NCI-H1092 treated with DMSO at 0.1 percent for 48 hours (cell line): Measurements from ENCODE around the gene UBAP1L.
A peak's percentile ranks its signal among the peaks of the same experiment; 100 is the strongest.
"Not testable (repeated sequence)": the region's sequence is repeated elsewhere in the genome, so short reads cannot be mapped to it uniquely, and the experiment has no call there.

Experiments
- DNase-seq: peaks from one replicate; lab custom pipeline; 2025; lab: John Stamatoyannopoulos, UW

UBAP1L gene

DNA sequence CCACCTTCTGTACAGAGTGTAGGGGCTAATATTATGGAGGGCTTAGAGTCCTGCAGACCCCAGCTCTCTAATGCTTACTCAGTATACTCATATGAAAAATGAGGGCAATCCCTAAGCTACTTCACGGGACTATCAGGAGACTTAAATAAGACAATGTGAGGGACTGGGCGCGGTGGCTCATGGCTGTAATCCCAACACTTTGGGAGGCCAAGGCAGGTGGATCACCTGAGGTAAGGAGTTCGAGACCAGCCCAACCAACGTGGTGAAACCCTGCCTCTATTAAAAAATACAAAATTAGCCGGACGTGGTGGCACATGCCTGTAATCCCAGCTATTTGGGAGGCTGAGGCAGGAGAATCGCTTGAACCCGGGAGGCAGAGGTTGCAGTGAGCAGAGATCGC is 15.2 kb downstream of the UBAP1L start:
- DNase-seq: not testable (repeated sequence)

DNA sequence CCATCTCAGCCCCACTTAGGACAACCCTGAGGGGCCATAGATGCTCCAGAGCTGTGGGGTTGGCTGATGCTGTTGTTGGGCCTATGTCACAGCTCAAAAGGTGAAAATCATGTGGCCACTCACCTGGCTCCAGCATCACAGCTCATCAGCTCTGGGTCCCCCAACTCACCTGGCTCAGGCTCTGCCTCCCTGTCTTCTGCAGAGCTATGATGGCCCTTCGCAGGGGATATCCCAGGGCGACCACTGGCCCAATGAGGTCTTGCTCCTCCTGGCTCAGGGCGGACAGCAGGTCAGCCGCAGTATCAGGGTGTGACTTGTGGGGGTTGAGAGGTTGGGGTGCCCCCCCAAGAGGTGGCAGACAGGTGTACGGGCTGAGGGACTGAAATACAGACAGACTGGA is 15.7 kb downstream of the UBAP1L start:
- no peak for DNase-seq

DNA sequence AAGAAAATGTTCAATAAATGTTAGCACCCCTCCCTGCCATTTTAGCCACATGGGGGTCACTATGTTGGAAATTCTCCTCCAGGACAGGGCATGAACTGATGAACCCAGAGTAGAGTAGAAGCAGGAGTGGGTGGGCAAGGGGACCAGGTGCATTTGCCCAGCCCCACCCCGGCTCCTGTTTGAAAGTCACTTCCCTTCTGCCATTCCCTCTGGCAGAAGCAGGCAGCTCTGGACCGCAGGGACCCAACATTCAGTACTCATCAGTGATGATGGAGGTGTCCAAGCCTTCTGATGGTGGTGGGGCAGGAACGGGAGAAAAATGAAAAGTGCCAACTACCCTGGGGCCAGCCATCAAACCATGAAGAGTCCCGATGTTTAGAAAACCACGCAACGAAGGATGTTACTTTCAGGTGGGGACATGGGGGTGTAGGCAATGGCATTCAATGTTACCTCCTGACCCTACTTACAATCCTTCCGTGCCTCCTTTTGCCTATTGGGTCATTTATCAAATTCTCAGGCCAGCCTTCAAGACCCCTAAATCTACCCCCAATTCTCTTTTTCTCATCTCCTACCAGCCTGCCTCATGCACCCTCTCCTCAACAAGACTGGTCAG is 17.2 kb downstream of the UBAP1L start:
- DNase-seq: no peak

DNA sequence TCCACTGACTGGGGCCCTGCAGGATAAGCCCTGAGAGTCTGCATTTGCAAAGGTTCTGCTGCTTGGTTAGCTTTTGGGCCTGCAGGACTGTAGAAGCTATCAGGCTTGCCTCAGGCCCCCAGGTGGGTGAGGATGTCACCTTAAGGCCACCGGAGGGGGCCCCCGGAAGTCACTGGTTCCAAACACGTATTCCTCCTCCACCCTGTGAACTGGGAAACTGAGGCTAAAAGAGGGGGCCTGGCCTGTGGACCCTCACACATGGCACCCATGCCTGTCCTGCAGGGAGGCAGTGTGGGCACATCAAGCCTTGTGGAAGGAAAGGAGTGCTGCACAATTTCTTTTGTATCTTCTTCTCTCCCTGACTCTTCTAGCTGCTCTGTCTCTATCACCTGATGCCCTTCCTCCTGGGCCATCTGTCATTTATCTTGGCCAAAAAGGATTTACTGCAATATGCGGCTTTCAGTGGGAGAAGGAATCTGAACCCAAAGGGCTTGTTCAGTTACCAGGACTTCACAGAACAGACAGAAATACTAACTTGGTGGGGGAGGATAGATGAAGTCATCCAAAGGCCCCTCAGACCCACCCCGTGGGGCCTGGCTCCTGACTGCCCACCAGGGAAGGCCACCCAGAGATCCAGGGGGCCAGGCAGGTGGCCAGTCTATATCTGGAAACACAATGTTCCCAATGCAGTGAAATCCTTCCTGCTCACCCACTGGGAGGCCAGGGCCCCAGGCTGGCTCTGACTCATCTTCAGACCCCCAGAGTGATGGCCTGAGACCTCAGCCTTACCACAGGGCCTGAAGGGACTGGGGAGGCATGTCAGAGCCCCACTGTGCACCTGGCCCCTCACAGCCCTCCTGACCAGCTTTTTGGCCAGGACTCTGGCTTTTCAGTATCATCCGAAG is 18.3 kb downstream of the UBAP1L start:
- no peak for DNase-seq

DNA sequence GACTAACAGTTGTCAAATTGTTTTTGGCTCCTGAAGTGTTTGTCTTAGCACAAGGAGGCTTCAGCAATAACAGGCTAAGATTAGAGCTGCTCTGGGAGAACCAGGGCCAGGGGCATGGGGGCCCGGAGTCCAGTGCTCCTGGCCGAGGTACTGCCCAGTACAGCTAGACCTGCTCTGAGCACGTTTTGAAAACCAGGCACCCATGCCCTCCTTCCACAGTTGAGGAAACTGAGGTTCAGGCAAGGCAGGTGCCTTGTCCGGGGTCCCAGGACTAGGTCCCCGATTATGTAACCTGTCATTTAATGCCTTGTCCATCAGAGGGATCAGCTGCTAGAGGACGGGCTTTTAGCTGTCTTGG is 19.3 kb downstream of the UBAP1L start:
- no peak for DNase-seq

DNA sequence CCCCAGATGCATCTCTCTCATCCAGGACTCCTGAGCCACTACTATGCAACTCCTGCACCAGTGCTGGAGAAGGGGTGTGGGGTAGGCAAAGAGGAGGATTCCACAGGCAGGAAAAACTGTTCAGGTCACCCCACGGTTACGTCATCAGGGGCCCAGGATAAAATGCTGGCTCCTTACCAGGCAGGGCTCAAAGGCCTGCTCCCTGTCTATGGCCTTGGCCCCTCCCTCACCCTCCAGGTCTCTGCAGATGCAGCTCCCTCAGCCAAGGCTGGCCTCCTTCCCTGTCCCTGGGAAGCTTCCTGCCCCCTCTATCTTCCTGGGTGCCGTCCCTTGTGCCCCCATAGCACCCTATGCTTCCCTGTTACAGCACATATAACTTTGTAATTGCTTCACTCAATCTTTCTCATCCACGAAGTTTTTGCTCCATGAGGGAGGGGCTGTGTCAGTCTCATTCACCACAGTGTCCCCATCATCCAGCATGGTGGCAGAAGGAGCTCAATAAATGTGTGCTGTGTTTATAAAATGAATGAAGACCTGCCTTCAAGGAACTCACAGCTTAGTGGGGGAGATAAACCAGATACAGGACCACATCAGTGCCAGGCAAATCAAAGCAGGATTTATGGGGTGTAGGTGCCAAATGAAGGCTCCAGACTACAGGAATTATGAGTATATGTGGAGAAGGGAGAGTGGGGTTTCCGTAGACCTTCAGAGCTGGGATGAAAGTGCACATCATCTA is 19.8 kb downstream of the UBAP1L start:
- no peak for DNase-seq

DNA sequence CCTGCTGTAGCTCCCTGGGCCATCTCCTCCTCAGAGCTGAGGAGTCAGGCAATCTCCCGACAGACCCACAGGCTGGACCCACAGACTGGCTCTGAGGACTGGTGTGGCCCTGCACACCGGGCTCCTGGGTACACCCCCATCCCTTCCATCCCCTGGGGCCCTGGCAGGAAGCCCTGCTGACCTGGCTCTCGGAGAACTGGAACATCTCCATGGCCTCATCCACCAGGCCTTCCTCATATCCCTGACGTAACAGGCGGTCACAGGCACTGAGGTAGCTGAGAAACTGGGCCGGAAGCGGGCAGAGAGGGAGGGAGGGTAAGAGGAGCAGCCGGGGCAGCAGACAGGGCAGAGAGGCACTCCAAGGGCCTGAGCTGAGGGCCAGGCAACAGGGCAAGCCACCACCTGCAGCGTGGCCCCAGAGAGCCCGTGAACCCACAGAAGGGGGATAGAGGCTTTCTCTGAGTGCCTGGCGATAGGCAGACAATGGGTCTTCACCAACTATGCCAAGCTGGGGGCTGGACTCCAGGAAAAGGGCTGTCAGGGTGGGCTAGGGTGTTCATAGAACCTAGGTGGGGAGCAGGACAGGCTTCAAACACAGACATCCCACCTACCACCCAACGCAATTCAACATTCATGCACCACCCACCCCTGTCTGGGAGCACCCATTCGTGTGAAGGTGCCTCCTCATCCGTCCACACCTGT is 20.6 kb downstream of the UBAP1L start:
- DNase-seq: no peak

DNA sequence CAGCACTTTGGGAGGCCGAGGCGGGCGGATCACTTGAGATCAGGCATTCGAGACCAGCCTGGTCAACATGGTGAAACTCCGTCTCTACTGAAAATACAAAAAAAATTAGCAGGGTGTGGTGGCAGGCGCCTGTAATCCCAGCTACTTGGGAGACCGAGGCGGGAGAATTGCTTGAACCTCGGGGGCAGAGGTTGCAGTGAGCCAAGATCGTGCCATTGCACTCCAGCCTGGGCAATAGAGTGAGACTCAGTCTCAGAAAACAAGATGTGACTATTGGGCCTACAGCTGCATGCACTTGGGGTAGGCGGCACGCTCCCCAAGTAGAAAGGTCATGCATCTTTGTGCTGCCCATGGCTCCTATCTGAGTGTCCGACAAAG is 21.2 kb downstream of the UBAP1L start:
- not testable (repeated sequence) for DNase-seq

DNA sequence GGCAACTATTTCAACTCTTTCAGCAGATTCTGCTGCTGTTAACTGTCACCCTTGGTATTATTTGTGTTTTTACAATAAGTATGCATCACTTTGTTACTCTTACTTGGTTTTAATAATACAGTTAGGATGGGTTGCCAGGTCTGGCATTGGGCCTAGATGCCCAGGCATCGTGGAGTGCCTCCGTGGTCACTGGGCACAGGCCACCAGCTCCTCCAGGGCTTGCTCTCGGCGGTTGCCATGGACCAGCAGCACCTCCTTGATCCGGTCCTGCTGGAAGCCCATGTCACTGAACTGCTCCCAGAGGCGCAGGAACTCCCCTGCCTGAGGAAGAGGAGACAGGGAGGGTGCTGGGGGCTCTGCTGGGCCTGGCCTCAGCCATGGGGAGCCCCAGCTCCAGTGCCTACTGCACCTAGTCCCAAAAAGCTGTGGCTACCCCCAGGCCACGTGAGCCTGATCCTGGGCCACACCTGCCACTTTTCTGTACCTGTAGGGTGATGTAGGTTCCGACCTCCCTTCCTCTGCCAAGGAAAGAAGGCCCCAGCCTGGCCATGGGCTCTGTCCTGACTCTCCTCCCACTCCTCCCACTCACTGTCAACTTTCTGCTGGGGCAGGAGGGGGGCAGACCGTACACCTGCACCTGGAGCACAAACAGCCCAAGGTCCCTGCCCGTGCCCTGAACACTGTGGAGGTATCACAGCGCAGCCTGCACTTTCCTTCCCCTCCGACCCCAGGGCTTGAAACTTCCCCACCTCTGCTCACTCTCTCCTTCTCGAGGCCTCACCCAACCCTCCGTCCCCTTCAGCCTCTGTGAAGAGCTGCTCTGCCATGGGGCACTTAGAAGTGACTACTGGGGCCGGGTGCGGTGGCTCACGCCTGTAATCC is 21.8 kb downstream of the UBAP1L start:
- no peak for DNase-seq

DNA sequence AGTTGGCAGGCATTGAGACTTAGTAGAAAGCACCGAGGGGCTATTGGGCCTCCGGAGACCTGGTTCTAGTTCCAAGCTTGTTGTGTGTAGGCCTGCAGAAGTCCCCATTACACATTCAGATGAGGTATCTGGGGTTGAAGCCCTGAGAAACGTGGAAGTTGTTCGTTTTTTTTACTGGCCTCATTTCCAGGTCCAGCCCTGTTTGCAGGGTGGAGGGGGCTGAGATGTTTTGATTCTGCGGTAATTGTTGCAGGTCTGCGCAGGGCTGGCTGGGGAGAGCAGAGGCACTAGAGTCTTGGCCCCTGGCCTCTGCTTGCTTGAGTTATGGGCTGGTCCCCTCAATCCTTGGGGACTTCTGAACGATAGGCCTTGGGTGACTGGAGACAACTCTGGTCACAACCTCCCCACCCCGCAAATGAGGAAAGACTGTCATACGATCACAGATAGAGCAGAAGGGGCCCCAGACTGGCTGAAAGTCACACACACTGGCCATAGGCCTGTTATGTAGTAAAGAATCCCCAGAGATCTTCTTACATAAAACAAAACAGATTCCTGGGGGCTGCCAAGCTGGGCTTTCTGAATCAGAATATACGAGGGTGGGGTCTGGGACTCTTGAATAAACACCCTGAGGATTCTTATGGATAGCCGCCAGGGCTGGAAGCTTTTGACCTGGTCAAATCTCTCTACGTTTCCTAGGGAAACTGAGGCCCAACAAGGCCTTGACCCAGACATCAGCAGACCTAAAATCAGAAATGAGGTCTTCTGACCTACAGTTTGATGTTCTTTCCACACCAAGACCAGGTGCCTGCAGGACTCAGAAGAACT is 22.8 kb downstream of the UBAP1L start:
- no peak for DNase-seq

DNA sequence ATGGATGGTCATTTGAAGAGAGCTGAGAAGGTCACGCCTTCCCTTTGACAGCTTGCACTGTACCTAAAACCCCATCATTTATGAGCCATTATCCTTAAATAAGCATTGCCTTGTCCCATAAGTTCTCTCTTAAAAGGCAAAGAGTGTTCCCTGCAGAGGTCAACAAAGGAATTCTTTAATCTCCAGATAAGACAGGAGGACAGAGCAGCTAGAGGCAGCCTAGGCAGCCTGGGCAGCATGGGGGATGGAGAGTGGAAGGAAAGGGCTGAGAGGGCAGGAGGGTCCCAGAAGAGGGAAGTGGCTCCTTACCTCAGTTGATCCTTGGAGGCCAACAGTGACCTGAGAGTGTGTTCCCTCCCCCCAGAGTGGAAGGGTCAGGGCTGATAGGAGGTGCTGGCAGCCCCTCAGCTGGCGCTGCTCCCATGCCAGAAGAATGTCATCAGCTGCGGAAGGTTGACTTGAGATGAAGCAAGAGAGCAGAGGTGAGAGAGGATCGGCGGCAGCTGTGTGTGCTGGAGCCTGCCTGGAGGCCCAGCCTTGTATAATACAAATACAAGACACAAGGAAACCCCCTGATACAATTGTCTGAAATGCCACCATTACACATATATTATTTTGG is 25.7 kb downstream of the UBAP1L start:
- DNase-seq: no peak

DNA sequence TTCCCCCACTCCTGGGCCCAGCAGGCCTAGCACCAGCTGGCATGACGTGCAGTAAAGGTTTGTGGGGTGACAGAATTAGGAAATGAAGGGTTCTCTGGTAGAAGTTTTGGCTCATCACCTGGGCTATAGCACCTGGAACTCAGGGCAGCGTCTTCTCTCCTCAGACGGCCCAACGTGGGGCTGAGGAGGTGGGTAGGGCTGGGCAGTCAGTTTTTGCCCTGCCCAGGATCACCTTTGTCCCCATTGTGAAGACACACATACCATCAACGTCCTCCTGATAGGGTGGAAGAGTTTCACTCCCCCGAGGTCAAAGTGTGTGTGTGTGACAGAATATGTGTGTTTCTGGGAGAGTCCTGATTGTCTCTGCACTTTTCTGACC is 26.4 kb downstream of the UBAP1L start:
- DNase-seq: no peak

DNA sequence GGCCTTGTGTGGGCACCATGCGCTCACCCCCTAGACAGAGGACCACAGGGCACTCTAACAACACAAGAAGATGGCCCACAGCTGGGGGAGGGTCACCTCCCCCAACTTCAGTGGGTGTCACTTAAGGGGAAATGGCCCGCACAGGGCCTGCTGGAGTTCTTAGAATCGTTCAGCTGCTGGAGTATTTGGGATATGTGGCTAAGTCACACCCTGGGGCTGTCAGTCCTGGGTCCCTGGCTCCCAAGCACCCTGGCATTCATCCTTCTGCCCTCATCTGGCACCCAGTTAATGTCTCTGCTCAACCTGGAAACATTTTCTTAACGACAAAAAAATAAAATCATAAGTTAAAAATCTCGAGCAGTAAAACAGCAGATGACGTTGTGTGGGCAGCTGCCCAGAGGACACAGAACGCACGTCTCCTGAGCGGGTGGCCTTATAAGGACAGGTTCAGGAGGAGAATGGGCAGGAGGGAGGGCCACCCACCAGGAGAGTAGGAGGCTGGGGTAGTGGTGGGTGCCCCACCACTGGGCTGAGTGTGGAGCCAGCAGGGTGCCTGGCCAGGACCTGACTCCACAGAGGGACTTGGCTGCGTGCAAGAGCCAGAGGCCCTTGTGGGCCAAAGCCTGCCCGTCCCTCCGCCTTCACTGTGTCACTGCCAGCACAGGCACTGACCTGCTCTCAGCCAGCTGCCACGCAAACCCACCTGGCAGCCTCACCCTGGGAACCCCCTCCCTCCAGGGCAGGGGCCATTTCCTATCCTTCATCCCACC is 26.9 kb downstream of the UBAP1L start:
- peak; percentile 16 for DNase-seq

DNA sequence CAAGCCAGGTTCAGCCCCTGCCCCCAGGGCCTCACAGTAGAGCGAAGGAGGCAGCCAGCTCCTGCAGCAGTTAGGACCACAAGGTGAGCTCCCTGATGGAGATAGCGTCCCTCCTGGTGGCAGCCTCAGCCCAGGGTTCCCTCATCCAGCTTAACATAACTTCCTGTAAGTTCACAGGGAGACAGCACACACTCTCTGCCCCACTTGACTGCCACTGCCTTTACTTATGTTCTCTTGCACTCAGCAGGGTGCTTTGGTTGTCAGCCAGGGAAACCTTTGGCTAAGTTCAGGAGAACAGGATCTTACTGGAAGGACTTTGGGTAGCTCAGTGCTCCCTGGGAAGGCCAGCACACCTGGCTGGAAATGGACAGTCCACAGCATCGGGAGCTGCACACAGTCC is 27.6 kb downstream of the UBAP1L start:
- DNase-seq: peak; percentile 2

DNA sequence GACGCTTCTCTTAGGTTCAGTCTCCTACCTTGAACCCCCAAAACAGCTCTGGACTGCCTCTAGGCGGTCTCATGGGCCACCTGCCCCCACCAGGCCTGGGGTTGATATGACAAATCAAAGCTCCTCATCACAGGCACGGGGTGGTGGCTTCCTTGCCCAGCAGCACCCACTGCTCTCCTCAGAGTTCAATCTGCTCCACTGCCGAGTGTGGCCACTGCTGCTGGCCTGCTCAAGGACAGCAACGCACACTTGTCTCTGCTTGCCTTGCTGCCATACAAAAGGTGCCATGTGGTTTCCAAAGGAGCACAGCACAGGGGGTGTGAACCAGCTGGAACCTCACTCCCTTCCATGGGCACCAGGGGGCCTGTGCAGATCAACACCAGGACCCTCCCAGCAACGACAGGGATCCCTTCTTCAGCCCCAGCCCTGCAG is 28.3 kb downstream of the UBAP1L start:
- no peak for DNase-seq

DNA sequence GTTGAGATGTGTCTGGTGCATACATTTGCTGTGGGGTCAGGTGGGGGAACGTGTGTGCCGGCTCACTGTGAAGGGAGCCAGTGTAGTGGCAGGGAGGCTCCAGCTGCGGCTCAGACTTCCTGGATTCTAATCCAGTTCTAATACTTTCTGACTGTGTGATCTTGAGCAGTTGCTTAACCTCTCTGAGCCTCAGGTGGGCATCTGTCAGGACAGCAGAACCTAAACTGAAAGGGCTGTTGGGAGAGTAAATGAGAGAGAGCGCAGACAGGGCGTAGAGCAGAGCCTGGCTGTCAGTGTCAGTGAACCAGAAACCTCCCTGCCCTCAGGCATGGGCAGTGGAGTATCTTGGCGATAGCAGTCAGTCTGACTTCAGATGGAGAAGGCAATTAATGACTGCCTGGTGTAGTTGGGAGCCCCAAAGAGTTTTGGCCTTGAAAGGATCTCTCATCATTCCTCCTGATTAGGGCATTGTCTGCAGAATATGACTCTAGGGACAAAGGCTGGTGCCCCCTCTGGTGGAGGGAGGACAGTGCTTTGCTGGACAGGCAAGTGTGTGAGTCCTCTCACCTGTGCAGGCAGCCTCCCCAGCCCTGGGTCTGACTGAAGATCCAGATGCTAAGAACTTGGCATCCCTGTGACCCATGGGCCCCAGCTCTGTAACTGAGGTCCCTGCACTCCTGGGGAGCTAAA is 28.9 kb downstream of the UBAP1L start:
- no peak for DNase-seq

DNA sequence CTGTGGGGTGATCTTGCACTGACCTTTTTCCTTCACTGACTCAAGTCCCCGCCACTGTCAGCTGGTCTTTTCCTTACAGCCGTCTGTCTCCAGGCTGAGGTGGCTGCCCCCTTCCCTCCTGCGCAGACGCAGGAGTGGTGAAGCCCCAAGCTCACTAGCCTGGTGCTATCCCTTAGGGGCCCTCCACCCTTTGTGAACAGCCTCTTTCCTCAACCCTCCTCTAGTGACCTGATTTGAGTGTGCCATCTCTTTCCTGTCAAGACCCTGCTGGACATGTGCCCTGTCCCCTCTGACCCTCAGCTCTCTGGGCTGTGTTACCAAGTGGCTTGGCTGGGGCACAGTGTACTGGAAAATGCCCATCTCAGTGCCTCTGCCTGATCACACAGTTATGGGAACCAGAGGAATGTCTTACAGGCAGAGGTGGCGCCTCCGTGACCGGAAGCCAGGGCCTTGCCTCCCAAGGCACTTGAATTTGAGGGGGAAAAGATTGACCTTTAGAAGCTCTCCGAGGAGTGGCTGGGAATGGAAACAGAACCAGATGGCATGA is 29.7 kb downstream of the UBAP1L start:
- no peak for DNase-seq

DNA sequence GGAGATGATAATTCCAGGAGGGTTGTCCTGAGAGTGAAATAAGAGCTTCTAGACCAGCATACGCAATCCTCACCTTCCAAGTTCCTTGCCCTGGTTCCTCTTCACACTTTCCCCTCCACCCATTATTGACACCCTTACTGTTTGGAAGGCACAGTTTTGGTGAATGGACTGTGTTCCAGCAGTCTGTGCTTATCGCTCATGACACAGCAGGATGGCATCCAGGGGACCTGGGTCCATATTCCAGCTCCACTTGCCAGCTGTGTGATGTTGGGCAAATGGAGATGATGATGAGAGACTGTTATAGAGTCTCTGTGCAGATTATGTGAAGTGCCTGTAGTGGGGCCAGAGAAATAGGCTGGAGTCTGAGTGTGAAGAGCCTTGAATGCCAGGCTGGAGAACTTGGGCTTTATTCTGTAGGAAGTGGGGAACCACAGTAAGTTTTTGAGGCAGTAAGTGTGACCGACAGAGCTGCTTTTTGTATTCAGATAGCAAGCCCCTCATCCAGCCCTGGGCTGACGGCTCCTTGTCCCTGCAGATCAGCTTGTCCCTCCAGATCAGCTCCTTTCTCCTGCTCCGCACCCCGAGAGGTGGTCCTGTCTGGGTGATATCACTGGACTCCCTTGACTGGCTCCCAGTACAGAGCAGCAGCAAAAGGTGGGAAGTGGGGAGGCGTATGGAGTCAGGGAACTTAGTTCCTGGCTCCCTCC is 30.3 kb downstream of the UBAP1L start:
- DNase-seq: no peak
